SK-N-SH (cell line): Measurements from ENCODE around the gene CD2AP. TPM values are rescaled to one million over a fixed set of nuclear protein-coding genes. Genes with fewer than 3 reads are reported as not detected.

Experiments
- CTCF ChIA-PET: fragments of 300-600, 350-600 bp; formaldehyde crosslinking; extraction: SDS; loops from one replicate; lab custom pipeline; 2021; lab: Yijun Ruan, JAX
- POLR2A ChIA-PET: fragments of 350-600 bp; sonication (Branson Sonifier 250); formaldehyde crosslinking; extraction: SDS; loops from one replicate; lab custom pipeline; 2020; ENCODE audit warnings: antibody characterized with exemption, inconsistent platforms; lab: Yijun Ruan, JAX
- DNase-seq: peaks from one replicate; pipeline ENCODE4 v3.0.0; 2012
- H2AFZ ChIP-seq: fragments of 200-600 bp; sonication (generic); 2 replicates; pipeline ENCODE4 v1.8.1; 2016; ENCODE audit warnings: antibody characterized with exemption, mild to moderate bottlenecking, low read depth
- H3F3A ChIP-seq: fragments of 200-600 bp; sonication (generic); replicated peaks from 2 replicates; pipeline ENCODE3; 2016; ENCODE audit warnings: antibody characterized with exemption, mild to moderate bottlenecking; ENCODE audit not compliant: insufficient read depth
- H3K27ac ChIP-seq, 2 experiments: fragments of 200-500 bp in 1 of 2; fragments of 200-600 bp in 1 of 2; sonication (Bioruptor generic) in 1 of 2; sonication (generic), shearing (Covaris generic) in 1 of 2; 2 replicates each; pipeline versions ENCODE4 v1.5.1 to v1.6.1; 2014 to 2016; ENCODE audit warnings: low read depth in 2 of 2, inconsistent platforms in 1 of 2, low read length in 1 of 2, mild to moderate bottlenecking in 1 of 2, mixed read lengths in 1 of 2
- H3K27me3 ChIP-seq: fragments of 200-600 bp; sonication (generic), shearing (Covaris generic); 2 replicates; pipeline ENCODE4 v1.6.1; 2016; ENCODE audit warnings: mixed run types; ENCODE audit not compliant: insufficient read depth
- H3K36me3 ChIP-seq, 2 experiments: fragments of 200-500 bp in 1 of 2; fragments of 200-600 bp in 1 of 2; sonication (Bioruptor generic) in 1 of 2; sonication (generic) in 1 of 2; replicated peaks in 1 of 2; 2 replicates each; pipeline versions ENCODE3 to v1.5.1; 2014 to 2016; ENCODE audit warnings: low read length in 1 of 2, mild to moderate bottlenecking in 1 of 2; ENCODE audit not compliant: insufficient read depth in 2 of 2, control insufficient read depth in 1 of 2
- H3K4me1 ChIP-seq, 2 experiments: fragments of 200-500 bp in 1 of 2; fragments of 200-600 bp in 1 of 2; sonication (Bioruptor generic) in 1 of 2; sonication (generic), shearing (Covaris generic) in 1 of 2; 2 replicates each; pipeline versions ENCODE4 v1.5.1 to v1.6.1; 2014 to 2016; ENCODE audit warnings: low read depth in 1 of 2, low read length in 1 of 2, mixed run types in 1 of 2; ENCODE audit not compliant: insufficient read depth in 2 of 2, control insufficient read depth in 1 of 2
- H3K4me2 ChIP-seq: fragments of 200-600 bp; sonication (generic), shearing (Covaris generic); 2 replicates; pipeline ENCODE4 v1.6.1; 2017; ENCODE audit warnings: mixed run types
- H3K4me3 ChIP-seq, 2 experiments: fragments of 200-500 bp in 1 of 2; fragments of 200-600 bp in 1 of 2; sonication (Bioruptor generic) in 1 of 2; sonication (generic), shearing (Covaris generic) in 1 of 2; 2 replicates each; pipeline versions ENCODE4 v1.5.1 to v1.8.1; 2014 to 2016; ENCODE audit warnings: low read depth in 2 of 2, inconsistent platforms in 1 of 2, low read length in 1 of 2, mild to moderate bottlenecking in 1 of 2, mixed read lengths in 1 of 2, moderate library complexity in 1 of 2
- H3K79me2 ChIP-seq: fragments of 200-600 bp; sonication (generic); 2 replicates; pipeline ENCODE4 v1.8.1; 2017; ENCODE audit warnings: mild to moderate bottlenecking; ENCODE audit not compliant: insufficient read depth
- H3K9ac ChIP-seq: fragments of 200-600 bp; sonication (generic); 2 replicates; pipeline ENCODE4 v1.6.1; 2017; ENCODE audit warnings: mixed run types
- H3K9me2 ChIP-seq: fragments of 200-600 bp; sonication (generic); 2 replicates; pipeline ENCODE4 v1.6.1; 2017; ENCODE audit warnings: mixed run types
- H3K9me3 ChIP-seq: fragments of 200-600 bp; sonication (generic); 2 replicates; pipeline ENCODE4 v1.6.1; 2017; ENCODE audit warnings: mixed run types, mild to moderate bottlenecking, moderate library complexity
- H4K20me1 ChIP-seq: fragments of 200-600 bp; sonication (generic); 2 replicates; pipeline ENCODE4 v1.6.1; 2017; ENCODE audit warnings: mild to moderate bottlenecking, mixed run types; ENCODE audit not compliant: insufficient read depth
- CTCF ChIP-seq: fragments of 200-600 bp; sonication (generic); IDR thresholded peaks from 2 replicates; pipeline ENCODE4 v1.6.1; 2017; ENCODE audit warnings: antibody characterized with exemption, mild to moderate bottlenecking, moderate library complexity
- EP300 ChIP-seq, 2 experiments: IDR thresholded peaks; 2 replicates each; pipeline versions ENCODE4 v1.4.0 to v1.6.1; 2012; ENCODE audit warnings: borderline replicate concordance in 1 of 2, low read depth in 1 of 2, low read length in 1 of 2
- FOSL2 ChIP-seq: IDR thresholded peaks from 2 replicates; pipeline ENCODE4 v1.4.0; 2012; ENCODE audit warnings: low read depth, mild to moderate bottlenecking, moderate library complexity, borderline replicate concordance
- FOXJ3 ChIP-seq: sonication (generic); formaldehyde crosslinking; IDR thresholded peaks from 2 replicates; pipeline ENCODE4 v1.5.1; 2020; ENCODE audit warnings: mild to moderate bottlenecking, missing genetic modification reagents
- GABPA ChIP-seq: IDR thresholded peaks from 2 replicates; pipeline ENCODE4 v1.4.0; 2012; ENCODE audit warnings: low read depth, mild to moderate bottlenecking
- GATA2 ChIP-seq: sonication (generic); formaldehyde crosslinking; IDR thresholded peaks from 2 replicates; pipeline ENCODE4 v1.5.0; 2020; ENCODE audit warnings: mild to moderate bottlenecking, missing genetic modification reagents
- JUND ChIP-seq: IDR thresholded peaks from 2 replicates; pipeline ENCODE4 v1.4.0; 2012
- MAX ChIP-seq: IDR thresholded peaks from 2 replicates; pipeline ENCODE4 v1.4.0; 2012; ENCODE audit warnings: low read depth
- MXI1 ChIP-seq: IDR thresholded peaks from 2 replicates; pipeline ENCODE4 v1.6.1; 2012; ENCODE audit warnings: mild to moderate bottlenecking, low read depth, low read length, improper control_type of control experiment
- NFIC ChIP-seq: IDR thresholded peaks from 2 replicates; pipeline ENCODE4 v1.4.0; 2012; ENCODE audit warnings: borderline replicate concordance
- NRF1 ChIP-seq: IDR thresholded peaks from 2 replicates; pipeline ENCODE4 v1.6.1; 2012; ENCODE audit warnings: low read depth, mild to moderate bottlenecking, low read length
- RAD21 ChIP-seq: IDR thresholded peaks from 2 replicates; pipeline ENCODE4 v1.6.1; 2012; ENCODE audit warnings: mild to moderate bottlenecking, low read length
- RCOR1 ChIP-seq: fragments of 150-350 bp; IDR thresholded peaks from 2 replicates; pipeline ENCODE4 v1.6.1; 2017; ENCODE audit warnings: antibody characterized with exemption, low read length
- RFX5 ChIP-seq: IDR thresholded peaks from 2 replicates; pipeline ENCODE4 v1.6.1; 2012; ENCODE audit warnings: mild to moderate bottlenecking, improper control_type of control experiment, low read length
- SMC3 ChIP-seq: IDR thresholded peaks from 2 replicates; pipeline ENCODE4 v1.6.1; 2012; ENCODE audit warnings: low read depth, low read length, improper control_type of control experiment
- TAF1 ChIP-seq: IDR thresholded peaks from 2 replicates; pipeline ENCODE4 v1.6.1; 2012; ENCODE audit warnings: low read depth, mild to moderate bottlenecking, low read length, moderate library complexity, borderline replicate concordance
- TCF12 ChIP-seq: IDR thresholded peaks from 2 replicates; pipeline ENCODE4 v1.4.0; 2012
- TEAD4 ChIP-seq: IDR thresholded peaks from 2 replicates; pipeline ENCODE4 v1.4.0; 2012; ENCODE audit warnings: mild to moderate bottlenecking, borderline replicate concordance; ENCODE audit not compliant: insufficient read depth
- WGBS: methylation state at CpG from one replicate; pipeline ENCODE4 v1.1.6; 2017; ENCODE audit warnings: low lambda C conversion rate; 5-methylcytosine and 5-hydroxymethylcytosine counted together
- polyA plus RNA-seq, 3 experiments: library from polyadenylated mRNA; depleted of rRNA; stranded (reverse); fragments of >200 nt; gene quantifications; 2 replicates each; pipeline ENCODE4 v1.2.3, GENCODE V29; 2012
- TF ChIP-seq, protein P1 (sequence below): IDR thresholded peaks from 2 replicates; pipeline ENCODE4; 2012
- TF ChIP-seq, protein P2 (sequence below): fragments of 150-350 bp; IDR thresholded peaks from 2 replicates; pipeline ENCODE4 v1.6.1; 2017; ENCODE audit warnings: antibody characterized with exemption, low read length, low read depth, borderline replicate concordance

CD2AP gene
- polyA plus RNA-seq, 1 of the 3 experiments (the other 2 are of a cell fraction): 1.6 TPM

DNA sequence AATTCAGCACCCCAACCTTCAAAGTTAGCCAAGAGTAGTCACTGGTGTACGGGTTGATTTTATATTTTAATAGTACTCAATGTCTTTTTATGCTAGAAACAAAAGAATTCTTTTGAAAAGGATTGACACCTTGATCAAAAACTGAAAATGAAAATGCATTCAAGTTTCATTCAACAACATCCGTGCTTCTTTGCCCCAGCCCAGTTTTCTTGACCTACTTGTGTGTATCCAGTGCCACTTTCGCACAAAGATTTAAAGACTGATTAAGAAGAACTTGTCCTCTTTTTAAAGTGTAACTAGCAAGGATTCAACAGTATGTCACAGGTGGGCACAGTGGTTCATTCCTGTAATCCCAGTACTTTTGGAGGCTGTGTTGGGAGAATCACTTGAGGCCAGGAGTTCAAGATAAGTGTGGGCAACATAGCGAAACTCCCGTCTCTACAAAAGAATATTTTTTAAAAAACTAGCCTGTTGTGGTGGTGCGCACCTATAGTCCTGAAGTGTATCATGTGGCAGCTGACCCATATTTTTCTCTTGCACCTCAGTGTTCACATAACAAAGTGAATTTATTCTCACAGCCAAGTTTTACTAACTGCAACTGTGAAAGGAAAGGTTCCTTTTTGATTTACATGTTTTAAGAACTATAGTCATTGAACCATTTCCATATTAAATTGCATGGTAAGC is 22.7 kb upstream of the CD2AP start:
- CTCF ChIA-PET: no interaction called here
- no peak for DNase-seq
- no peaks in the 10 kb centered on the region for H3K9me2 ChIP-seq
- TF ChIP-seq, protein P1, sequence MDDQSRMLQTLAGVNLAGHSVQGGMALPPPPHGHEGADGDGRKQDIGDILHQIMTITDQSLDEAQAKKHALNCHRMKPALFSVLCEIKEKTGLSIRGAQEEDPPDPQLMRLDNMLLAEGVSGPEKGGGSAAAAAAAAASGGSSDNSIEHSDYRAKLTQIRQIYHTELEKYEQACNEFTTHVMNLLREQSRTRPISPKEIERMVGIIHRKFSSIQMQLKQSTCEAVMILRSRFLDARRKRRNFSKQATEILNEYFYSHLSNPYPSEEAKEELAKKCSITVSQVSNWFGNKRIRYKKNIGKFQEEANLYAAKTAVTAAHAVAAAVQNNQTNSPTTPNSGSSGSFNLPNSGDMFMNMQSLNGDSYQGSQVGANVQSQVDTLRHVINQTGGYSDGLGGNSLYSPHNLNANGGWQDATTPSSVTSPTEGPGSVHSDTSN: no peak
- TF ChIP-seq TAF1 (no peak), RCOR1 (no peak), MAX (no peak), EP300 (IDR thresholded peaks at IDR 0.05; ENCODE audit: borderline replicate concordance in 1 of 2, low read depth in 1 of 2, low read length in 1 of 2) (no peak), TCF12 (no peak), TEAD4 (no peak), RFX5 (no peak), RAD21 (no peak), MXI1 (no peak), FOXJ3 (no peak), NRF1 (no peak), FOSL2 (no peak)
- TF ChIP-seq, protein P2, sequence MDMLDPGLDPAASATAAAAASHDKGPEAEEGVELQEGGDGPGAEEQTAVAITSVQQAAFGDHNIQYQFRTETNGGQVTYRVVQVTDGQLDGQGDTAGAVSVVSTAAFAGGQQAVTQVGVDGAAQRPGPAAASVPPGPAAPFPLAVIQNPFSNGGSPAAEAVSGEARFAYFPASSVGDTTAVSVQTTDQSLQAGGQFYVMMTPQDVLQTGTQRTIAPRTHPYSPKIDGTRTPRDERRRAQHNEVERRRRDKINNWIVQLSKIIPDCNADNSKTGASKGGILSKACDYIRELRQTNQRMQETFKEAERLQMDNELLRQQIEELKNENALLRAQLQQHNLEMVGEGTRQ: no peak
- TF ChIP-seq, all 33 proteins: peak for 0
- no peak overlapping the region for H3K4me3 ChIP-seq
- no peaks in the 10 kb centered on the region for H3K36me3 ChIP-seq
- POLR2A ChIA-PET: no interaction called here
- no peaks in the 10 kb centered on the region for H3K79me2 ChIP-seq
- H3K4me2 ChIP-seq: no peak overlapping the region
- H4K20me1 ChIP-seq: no peaks in the 10 kb centered on the region
- H2AFZ ChIP-seq: no peak overlapping the region
- H3K27me3 ChIP-seq: peaks cover 8% of the 10 kb centered on the region; the same call in 1 of the 2 replicates
- H3K27ac ChIP-seq: no peak overlapping the region
- 21% methylated on average over 6 of the region's 6 CpGs for WGBS
- H3K9me3 ChIP-seq: no peaks in the 10 kb centered on the region
- no peaks in the 10 kb centered on the region for H3K4me1 ChIP-seq
- H3F3A ChIP-seq: no peaks in the 10 kb centered on the region
- no peak overlapping the region for H3K9ac ChIP-seq

GRCh38 chr6:47455533-47456209 is 21.9 kb upstream of the CD2AP start:
- H3F3A ChIP-seq: no peaks in the 10 kb centered on the region
- no peak overlapping the region for H3K4me3 ChIP-seq
- no peak overlapping the region for H3K27ac ChIP-seq
- DNase-seq: no peak
- no peak overlapping the region for H3K9ac ChIP-seq
- H3K4me2 ChIP-seq: no peak overlapping the region
- H3K36me3 ChIP-seq: no peaks in the 10 kb centered on the region
- no peaks in the 10 kb centered on the region for H4K20me1 ChIP-seq
- peaks cover 11% of the 10 kb centered on the region; the same call in 1 of the 2 replicates for H3K27me3 ChIP-seq
- no peaks in the 10 kb centered on the region for H3K79me2 ChIP-seq
- ChIA-PET CTCF (interaction anchor here (0.8 kb wide), 1 partner anchor 61 kb away, joined by 3 read pairs; no protein-coding TSS in a partner anchor), POLR2A (no interaction called here)
- H3K9me3 ChIP-seq: no peaks in the 10 kb centered on the region
- no peaks in the 10 kb centered on the region for H3K9me2 ChIP-seq
- 3% methylated on average over 4 of the region's 4 CpGs for WGBS
- no peak overlapping the region for H2AFZ ChIP-seq
- no peaks in the 10 kb centered on the region for H3K4me1 ChIP-seq
- no peak for TF ChIP-seq CTCF
- TF ChIP-seq, protein P2: no peak
- TF ChIP-seq NFIC: no peak
- no peak for TF ChIP-seq SMC3
- TF ChIP-seq RAD21: no peak
- no peak for TF ChIP-seq RFX5
- no peak for TF ChIP-seq JUND
- no peak for TF ChIP-seq EP300 (IDR thresholded peaks at IDR 0.05; ENCODE audit: borderline replicate concordance in 1 of 2, low read depth in 1 of 2, low read length in 1 of 2)
- TF ChIP-seq GABPA: no peak
- TF ChIP-seq GATA2 (CRISPR knock-in tag): no peak
- no peak for TF ChIP-seq TEAD4
